OCI-M1 (cell line): ENCODE data around the gene TRPC4.

ENCODE experiments used
- DNase-seq: peaks from one replicate; lab custom pipeline; 2025; lab: John Stamatoyannopoulos, UW

TRPC4 gene

DNA sequence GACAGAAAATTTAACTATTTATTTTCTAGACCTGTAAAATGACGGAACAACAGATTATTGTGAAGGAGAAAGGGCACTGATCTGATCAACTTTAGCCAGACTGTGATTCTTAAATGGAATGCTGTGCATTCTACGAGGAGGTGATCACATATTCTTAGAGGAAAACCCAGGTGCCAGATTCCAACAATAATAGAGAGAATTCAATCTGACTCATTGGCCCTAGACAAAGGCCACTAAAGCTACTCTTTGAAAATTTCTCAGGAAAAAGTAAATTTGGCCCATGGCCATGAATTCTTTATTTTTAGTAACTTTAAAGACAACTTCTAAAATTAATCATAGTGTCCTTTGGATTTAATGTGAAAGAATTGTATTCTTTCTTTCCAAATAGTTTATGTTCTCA lies 212.4 kb downstream of the TRPC4 start:
- DNase-seq: no peak

DNA sequence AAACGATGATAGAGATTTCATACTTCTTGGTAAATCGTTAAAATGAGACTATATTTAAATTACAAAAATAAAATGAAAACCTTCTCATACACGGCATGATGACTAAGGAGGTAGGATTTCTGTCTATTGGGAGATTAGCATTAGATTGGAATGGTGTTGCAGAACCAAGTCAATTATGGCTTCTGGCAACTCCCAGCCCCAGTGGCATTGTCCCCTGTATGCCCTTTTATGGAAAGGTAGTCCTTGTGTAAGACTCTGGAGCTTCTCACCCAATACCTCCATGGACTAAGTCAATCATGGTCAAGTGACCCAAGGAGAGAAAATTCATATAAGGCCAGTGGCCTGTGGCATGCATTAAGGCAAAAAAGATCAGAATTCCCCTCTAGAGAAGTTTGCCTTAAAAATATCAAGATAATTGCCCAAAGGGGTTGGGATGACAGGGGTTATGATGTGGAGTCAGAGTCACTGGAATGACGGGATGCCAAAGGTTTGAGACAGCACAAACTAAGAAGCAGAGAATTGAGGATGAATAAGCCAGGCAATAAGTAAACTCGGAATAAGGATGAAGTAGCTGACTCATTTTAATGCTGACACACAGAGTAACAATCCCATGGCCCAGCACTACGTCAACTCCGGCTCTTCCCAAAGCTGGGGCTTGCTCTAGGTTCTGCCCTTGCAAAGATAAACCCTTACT lies 213.2 kb downstream of the TRPC4 start:
- DNase-seq: no peak

GRCh38 chr13:37652596-37652995 lies 217.0 kb downstream of the TRPC4 start:
- DNase-seq: no peak

- DNase-seq: no peak
These were observed 217.7 kb downstream of the TRPC4 start for GRCh38 chr13:37651891-37652290.

DNA sequence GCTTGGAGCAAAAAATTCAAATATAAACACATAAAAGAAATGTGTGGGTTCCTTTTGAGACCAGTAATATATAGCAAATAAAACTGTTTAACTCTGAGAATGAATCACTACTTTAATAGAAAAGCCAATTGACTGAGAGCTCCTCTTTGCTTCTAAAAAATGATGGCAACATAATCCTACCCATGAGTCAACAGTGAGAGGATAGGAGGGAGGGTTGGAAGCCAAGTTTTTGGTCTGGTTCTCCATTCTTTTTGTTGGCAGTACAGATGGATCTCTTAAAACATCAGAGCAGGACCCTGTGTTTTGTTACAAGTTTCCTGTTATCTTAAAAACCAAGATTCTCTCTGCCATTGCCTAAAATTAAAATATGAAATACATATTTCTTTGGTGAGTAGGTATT lies 221.0 kb downstream of the TRPC4 start:
- DNase-seq: no peak

GRCh38 chr13:37647031-37647650 lies 222.4 kb downstream of the TRPC4 start:
- no peak for DNase-seq

- no peak for DNase-seq
These were observed 223.0 kb downstream of the TRPC4 start for GRCh38 chr13:37646531-37646930.

GRCh38 chr13:37645181-37645740 lies 224.3 kb downstream of the TRPC4 start:
- DNase-seq: no peak

GRCh38 chr13:37641391-37641790 lies 228.2 kb downstream of the TRPC4 start:
- DNase-seq: no peak

DNA sequence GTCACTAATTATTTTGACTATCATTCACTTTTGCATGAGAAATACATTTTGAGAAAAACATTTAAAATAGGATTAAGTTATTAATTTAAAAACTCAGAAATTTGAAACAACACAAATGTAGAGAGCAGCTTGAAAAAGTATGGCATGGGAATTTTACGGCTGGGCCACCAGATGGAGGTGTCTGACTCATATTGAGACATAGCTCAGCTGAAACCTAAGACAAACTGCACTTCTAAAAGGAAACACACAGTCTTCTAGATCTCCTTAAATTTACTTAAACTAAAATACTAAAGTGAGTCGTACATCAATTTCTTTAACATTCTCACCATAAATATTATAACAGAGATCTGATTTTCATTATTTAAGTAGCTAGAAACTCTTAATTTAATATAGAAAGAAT lies 229.1 kb downstream of the TRPC4 start:
- DNase-seq: peak; percentile 69

- DNase-seq: peak; percentile 77
These were observed 232.9 kb downstream of the TRPC4 start for GRCh38 chr13:37636701-37637100.

DNA sequence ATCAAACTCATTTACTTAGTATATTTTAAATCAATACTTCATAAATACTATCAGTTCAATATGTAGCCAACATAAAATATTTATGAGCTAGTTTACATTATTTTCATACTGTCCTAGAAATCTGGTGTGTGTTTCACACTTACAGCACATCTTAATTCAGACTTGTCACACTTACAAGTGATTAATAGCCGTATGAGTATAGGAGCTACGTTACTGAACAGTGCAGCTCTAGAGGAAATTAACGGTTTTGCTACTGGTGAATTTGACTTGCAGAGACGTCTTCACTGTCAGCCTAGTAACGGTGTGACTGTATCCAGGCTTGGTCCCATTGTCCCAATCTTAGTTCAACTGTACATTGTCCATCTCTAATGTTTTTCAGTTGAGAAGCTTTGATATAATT lies 237.3 kb downstream of the TRPC4 start:
- no peak for DNase-seq

GRCh38 chr13:37627428-37627827 lies 242.1 kb downstream of the TRPC4 start:
- DNase-seq: no peak

- DNase-seq: no peak
These were observed 247.7 kb downstream of the TRPC4 start for GRCh38 chr13:37621811-37622361.

DNA sequence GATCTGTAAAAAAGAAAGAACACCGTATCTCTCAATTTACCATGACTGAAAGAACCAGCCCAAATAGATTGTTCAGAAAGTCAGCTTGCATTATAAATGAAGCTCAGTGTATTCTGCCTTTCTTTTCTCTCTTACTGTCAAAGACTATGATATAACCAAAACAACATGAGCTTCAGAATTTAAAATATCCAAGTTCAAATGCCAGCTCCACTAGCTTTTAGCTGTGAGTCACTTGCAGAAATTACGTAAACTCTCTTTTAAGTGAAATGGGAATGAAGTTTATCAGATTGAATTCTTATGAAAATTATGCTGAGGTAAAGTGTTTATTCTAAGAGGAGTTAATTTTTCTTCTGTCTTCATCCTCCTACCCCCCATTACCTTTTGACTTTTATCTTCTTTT lies 251.0 kb downstream of the TRPC4 start:
- DNase-seq: no peak

GRCh38 chr13:37617173-37617572 lies 252.4 kb downstream of the TRPC4 start:
- DNase-seq: no peak

DNA sequence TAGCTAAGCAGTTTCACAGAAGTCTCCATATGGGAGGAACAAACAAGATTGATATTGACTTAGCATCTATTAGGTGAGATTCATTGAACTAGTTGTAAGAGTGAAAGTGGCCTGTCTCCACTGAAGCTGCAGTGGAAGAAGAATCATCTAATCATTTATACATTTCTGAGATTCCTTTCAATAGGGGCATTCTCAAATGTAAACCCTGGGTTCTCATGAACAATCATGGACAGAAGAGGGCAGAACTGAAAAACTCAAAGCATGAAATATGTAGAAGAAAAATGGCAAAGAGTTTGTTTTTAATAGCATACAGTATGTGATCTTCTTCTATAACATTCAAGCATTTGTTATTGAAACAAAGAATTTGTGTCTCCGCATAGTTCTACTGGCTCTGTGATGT lies 253.4 kb downstream of the TRPC4 start:
- DNase-seq: no peak

- no peak for DNase-seq
These were observed 254.3 kb downstream of the TRPC4 start for GRCh38 chr13:37615276-37615675.

- DNase-seq: no peak
These were observed 255.9 kb downstream of the TRPC4 start for GRCh38 chr13:37613638-37614037.

DNA sequence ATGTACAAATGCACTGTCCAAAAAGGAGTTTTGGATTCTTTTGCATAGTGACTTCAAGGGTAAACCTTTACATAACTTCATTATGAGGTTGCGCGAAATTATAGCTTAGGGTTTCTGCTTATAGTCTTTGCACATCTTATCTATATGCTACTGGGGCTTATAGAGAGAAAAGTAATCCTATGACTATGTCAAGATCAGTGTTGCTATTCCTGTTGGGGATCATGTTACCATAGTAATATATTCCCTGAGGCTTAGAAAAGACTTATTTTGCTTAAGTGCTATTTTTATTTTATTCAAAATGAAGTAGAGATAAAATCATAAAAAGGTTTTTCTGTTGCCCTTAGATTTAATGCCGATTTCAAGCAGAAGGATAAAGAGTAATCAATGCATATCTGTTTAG lies 256.3 kb downstream of the TRPC4 start:
- no peak for DNase-seq

- DNase-seq: peak; percentile 13
These were observed 260.7 kb downstream of the TRPC4 start for GRCh38 chr13:37608750-37609339.

GRCh38 chr13:37602733-37603381 lies 266.7 kb downstream of the TRPC4 start:
- peak; percentile 45 for DNase-seq
